Sigmoid colon (tissue), 7 donors: ENCODE results near the gene NRXN3. TPM values are rescaled to one million over a fixed set of nuclear protein-coding genes. Genes with fewer than 3 reads are reported as not detected.

ENCODE experiments used
- DNase-seq: peaks from one replicate; pipeline ENCODE4 v3.0.0-alpha.2; 2019
- H3K27ac ChIP-seq, 4 donors: fragments of 200-600 bp; sonication (generic); one replicate each; pipeline ENCODE4 v1.5.1; 2016 to 2019; ENCODE audit warnings: mild to moderate bottlenecking in 1 of 4
- H3K27me3 ChIP-seq, 3 donors: fragments of 200-600 bp; sonication (generic); one replicate each; pipeline ENCODE4 v1.5.1; 2019; ENCODE audit warnings: mild to moderate bottlenecking in 1 of 3
- H3K36me3 ChIP-seq, 4 donors: fragments of 200-600 bp; sonication (generic); one replicate each; pipeline ENCODE4 v1.5.1; 2016 to 2019
- H3K4me1 ChIP-seq, 4 donors: fragments of 200-600 bp; sonication (generic); one replicate each; pipeline ENCODE4 v1.5.1; 2017 to 2019
- H3K4me3 ChIP-seq, 4 donors: fragments of 200-600 bp; sonication (generic); one replicate each; pipeline ENCODE4 v1.5.1; 2017 to 2019; ENCODE audit warnings: mild to moderate bottlenecking in 2 of 4, moderate library complexity in 1 of 4
- H3K9me3 ChIP-seq, 4 donors: fragments of 200-600 bp in 3 of 4; sonication (generic) in 3 of 4; one replicate each; pipeline versions ENCODE4 v1.5.1 to v1.6.1; 2013 to 2019
- CTCF ChIP-seq, 4 experiments: fragments of 450-650 bp in 3 of 4; fragments of 200-600 bp in 1 of 4; IDR thresholded peaks; one replicate each; pipeline ENCODE4 v1.5.1; 2016 to 2019; ENCODE audit warnings: antibody characterized with exemption in 4 of 4, mild to moderate bottlenecking in 3 of 4, moderate library complexity in 2 of 4
- EP300 ChIP-seq, 4 donors: sonication (generic); formaldehyde crosslinking; IDR thresholded peaks; one replicate each; pipeline ENCODE4 v1.6.1; 2017; ENCODE audit warnings: antibody characterized with exemption in 4 of 4
- POLR2A ChIP-seq, 2 donors: fragments of 450-650 bp; IDR thresholded peaks; one replicate each; pipeline ENCODE4 v1.6.1; 2016; ENCODE audit warnings: antibody characterized with exemption in 2 of 2, mild to moderate bottlenecking in 2 of 2, moderate library complexity in 2 of 2
- POLR2AphosphoS5 ChIP-seq, 4 donors: sonication (generic); formaldehyde crosslinking; IDR thresholded peaks; one replicate each; pipeline ENCODE4 v1.6.1; 2017; ENCODE audit warnings: antibody characterized with exemption in 4 of 4
- WGBS, 2 donors: extraction: QIAGEN DNeasy Blood & Tissue Kit; methylation state at CpG; one replicate each; pipeline ENCODE4 v1.1.7; 2013; 5-methylcytosine and 5-hydroxymethylcytosine counted together
- intact Hi-C: fragments of 100-400 bp; cut with DNase I; formaldehyde crosslinking; loops from one replicate; pipeline ENCODE4 v1.15.1; 2023
- polyA plus RNA-seq, 3 donors: library from polyadenylated mRNA; stranded (reverse); fragments of 200-250 nt; gene quantifications; one replicate each; pipeline ENCODE4 v1.2.3, GENCODE V29; 2013
- total RNA-seq, 4 donors: library from RNA; depleted of rRNA; stranded (reverse); fragments of >200 nt; gene quantifications; one replicate each; pipeline ENCODE4 v1.1.0, GENCODE V29; 2016
- donor health status: healthy with polysubstance abuse.
- donor health status: Bipolar disorder and iron deficiency.
- donor health status: healthy.

NRXN3 gene
- total and polyA plus RNA-seq, 7 donors: 0.23 to 46.3 (median 23.2) TPM

DNA sequence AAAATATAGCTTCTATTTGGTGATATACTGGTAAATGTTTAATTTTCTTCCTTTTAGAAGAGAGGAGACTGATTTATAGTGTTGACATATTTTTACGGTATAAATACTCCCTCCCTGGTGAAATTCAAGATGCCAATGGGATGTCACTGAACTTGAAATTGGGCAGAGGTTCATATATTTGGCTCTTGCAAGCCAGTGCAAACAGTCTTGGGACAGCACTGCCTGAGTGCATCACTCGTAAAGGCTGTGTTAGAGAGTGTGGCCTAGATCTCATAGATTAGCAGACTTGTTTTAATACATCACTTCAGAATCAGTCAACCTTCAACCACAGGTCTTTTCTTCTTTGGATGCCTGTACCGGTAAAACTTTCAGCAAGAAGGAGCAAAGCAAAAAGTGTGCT is 681.0 kb downstream of the NRXN3 start:
- Histone ChIP-seq H3K27ac (no peak overlapping the region), H3K9me3 (no peaks in the 10 kb centered on the region), H3K4me3 (no peak overlapping the region), H3K36me3 (no peaks in the 10 kb centered on the region), H3K27me3 (no peaks in the 10 kb centered on the region), H3K4me1 (no peaks in the 10 kb centered on the region)
- intact Hi-C loops: no loop called here
- no peak for DNase-seq
- TF ChIP-seq POLR2AphosphoS5 (IDR thresholded peaks at IDR 0.05): no peak
- no peak for TF ChIP-seq CTCF (IDR thresholded peaks at IDR 0.05)
- no peak for TF ChIP-seq POLR2A (IDR thresholded peaks at IDR 0.05)
- TF ChIP-seq EP300 (IDR thresholded peaks at IDR 0.05): no peak
- 33 to 58% methylated on average over 3 of the region's 3 CpGs for WGBS, 2 donors

- no peak for DNase-seq
- H3K27me3 ChIP-seq: no peaks in the 10 kb centered on the region
- no peaks in the 10 kb centered on the region for H3K9me3 ChIP-seq
- H3K4me3 ChIP-seq: no peak overlapping the region
- no peak for TF ChIP-seq CTCF (IDR thresholded peaks at IDR 0.05)
- TF ChIP-seq POLR2A (IDR thresholded peaks at IDR 0.05): no peak
- TF ChIP-seq EP300 (IDR thresholded peaks at IDR 0.05): no peak
- TF ChIP-seq POLR2AphosphoS5 (IDR thresholded peaks at IDR 0.05): no peak
- H3K27ac ChIP-seq: no peak overlapping the region
- WGBS, 2 donors: 47 to 59% methylated on average over 1 of the region's 1 CpG
- H3K4me1 ChIP-seq: no peaks in the 10 kb centered on the region
- intact Hi-C loops: no loop called here
- no peaks in the 10 kb centered on the region for H3K36me3 ChIP-seq
Measured at GRCh38 chr14:78852040-78852439, 681.9 kb downstream of the NRXN3 start.

GRCh38 chr14:78857974-78858373 is 687.8 kb downstream of the NRXN3 start:
- Histone ChIP-seq H3K9me3 (no peaks in the 10 kb centered on the region), H3K27me3 (no peaks in the 10 kb centered on the region), H3K27ac (no peak overlapping the region), H3K4me1 (no peaks in the 10 kb centered on the region), H3K36me3 (no peaks in the 10 kb centered on the region), H3K4me3 (no peak overlapping the region)
- no peak for TF ChIP-seq POLR2AphosphoS5 (IDR thresholded peaks at IDR 0.05)
- no peak for TF ChIP-seq EP300 (IDR thresholded peaks at IDR 0.05)
- no peak for TF ChIP-seq POLR2A (IDR thresholded peaks at IDR 0.05)
- TF ChIP-seq CTCF (IDR thresholded peaks at IDR 0.05): no peak
- no peak for DNase-seq
- intact Hi-C loops: no loop called here
- WGBS, 2 donors: 55 to 73% methylated on average over 4 of the region's 4 CpGs

- TF ChIP-seq POLR2A (IDR thresholded peaks at IDR 0.05): no peak
- TF ChIP-seq EP300 (IDR thresholded peaks at IDR 0.05): no peak
- TF ChIP-seq CTCF (IDR thresholded peaks at IDR 0.05): no peak
- no peak for TF ChIP-seq POLR2AphosphoS5 (IDR thresholded peaks at IDR 0.05)
- no peak overlapping the region for H3K4me3 ChIP-seq
- H3K27ac ChIP-seq: no peak overlapping the region
- 4 to 5% methylated on average over 4 of the region's 4 CpGs for WGBS, 2 donors
- intact Hi-C loops: no loop called here
- no peak for DNase-seq
- no peaks in the 10 kb centered on the region for H3K36me3 ChIP-seq
- no peaks in the 10 kb centered on the region for H3K4me1 ChIP-seq
- H3K9me3 ChIP-seq: no peaks in the 10 kb centered on the region
- H3K27me3 ChIP-seq: no peaks in the 10 kb centered on the region
Measured at GRCh38 chr14:78863143-78863542, 693.0 kb downstream of the NRXN3 start.

DNA sequence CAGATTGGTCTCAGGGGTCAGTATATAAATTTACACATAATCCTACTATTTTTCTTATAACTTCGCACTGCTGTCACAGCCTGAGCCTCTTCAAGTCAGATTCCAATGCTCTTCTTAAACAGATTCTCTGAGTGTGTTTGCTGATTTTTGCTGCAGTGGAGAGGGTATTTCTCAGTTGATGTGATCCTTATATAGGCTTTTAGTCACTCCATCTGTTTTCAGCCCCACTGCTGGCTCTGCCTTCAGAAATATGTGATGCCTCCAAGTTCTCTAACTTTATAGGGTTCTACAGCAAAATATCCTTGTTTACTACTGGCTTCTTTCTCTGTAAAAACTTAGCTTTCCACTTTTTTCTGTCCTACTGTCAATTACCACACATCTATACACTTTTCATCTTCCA is 702.7 kb downstream of the NRXN3 start:
- Histone ChIP-seq H3K27ac (no peak overlapping the region), H3K36me3 (no peaks in the 10 kb centered on the region), H3K4me1 (no peaks in the 10 kb centered on the region), H3K4me3 (no peak overlapping the region), H3K9me3 (no peaks in the 10 kb centered on the region), H3K27me3 (no peaks in the 10 kb centered on the region)
- 93 to 95% methylated on average over 1 of the region's 1 CpG for WGBS, 2 donors
- no peak for TF ChIP-seq CTCF (IDR thresholded peaks at IDR 0.05)
- no peak for TF ChIP-seq POLR2A (IDR thresholded peaks at IDR 0.05)
- no peak for TF ChIP-seq POLR2AphosphoS5 (IDR thresholded peaks at IDR 0.05)
- no peak for TF ChIP-seq EP300 (IDR thresholded peaks at IDR 0.05)
- DNase-seq: no peak
- intact Hi-C loops: no loop called here
